NCI-H2171 treated with DMSO at 0.1 percent for 48 hours (cell line): ENCODE measurements around the gene PRSS2.
"Not testable (repeated sequence)": the region's sequence is repeated elsewhere in the genome, so short reads cannot be mapped to it uniquely, and the experiment has no call there.

Source experiments
- DNase-seq: peaks from one replicate; lab custom pipeline; 2025; lab: John Stamatoyannopoulos, UW

The PRSS2 gene

GRCh38 chr7:142759433-142759832 lies 11.3 kb upstream of the PRSS2 start:
- no peak for DNase-seq

DNA sequence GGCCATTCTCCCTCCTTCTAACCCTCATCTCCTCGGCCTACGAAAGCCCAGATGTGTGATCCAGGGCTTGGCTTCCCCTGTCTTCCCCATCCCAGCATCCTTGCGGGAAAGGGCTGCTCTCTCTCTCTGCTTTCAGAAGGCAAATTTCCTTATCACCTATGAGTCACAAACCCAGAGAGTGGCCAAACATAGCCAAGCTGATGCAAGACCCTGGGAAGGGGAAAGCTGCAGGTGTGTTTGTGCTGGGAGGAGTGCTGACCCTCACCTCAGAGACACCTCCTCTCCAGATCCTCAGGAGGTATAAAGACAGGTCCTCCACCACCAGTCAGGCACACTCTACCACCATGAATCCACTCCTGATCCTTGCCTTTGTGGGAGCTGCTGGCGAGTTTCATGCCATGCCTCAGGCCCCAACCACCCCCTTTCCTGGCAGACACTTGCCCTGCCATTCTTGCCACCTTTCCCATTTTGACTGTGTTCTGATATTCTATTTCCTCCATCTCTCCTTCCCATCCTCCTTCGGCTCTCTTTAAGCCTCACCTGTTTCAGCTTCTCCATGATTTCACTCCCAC lies 10.6 kb upstream of the PRSS2 start:
- DNase-seq, result no peak

GRCh38 chr7:142761606-142762005 lies 9.2 kb upstream of the PRSS2 start:
- DNase-seq, result not testable (repeated sequence)

- DNase-seq, result no peak
Measured at GRCh38 chr7:142762104-142762503, 8.7 kb upstream of the PRSS2 start.

- DNase-seq, result no peak
Measured at GRCh38 chr7:142767451-142767850, 3.3 kb upstream of the PRSS2 start.

GRCh38 chr7:142767861-142768260 lies 2.9 kb upstream of the PRSS2 start:
- no peak for DNase-seq

- DNase-seq, result not testable (repeated sequence)
Measured at GRCh38 chr7:142768885-142769284, 1.9 kb upstream of the PRSS2 start.

DNA sequence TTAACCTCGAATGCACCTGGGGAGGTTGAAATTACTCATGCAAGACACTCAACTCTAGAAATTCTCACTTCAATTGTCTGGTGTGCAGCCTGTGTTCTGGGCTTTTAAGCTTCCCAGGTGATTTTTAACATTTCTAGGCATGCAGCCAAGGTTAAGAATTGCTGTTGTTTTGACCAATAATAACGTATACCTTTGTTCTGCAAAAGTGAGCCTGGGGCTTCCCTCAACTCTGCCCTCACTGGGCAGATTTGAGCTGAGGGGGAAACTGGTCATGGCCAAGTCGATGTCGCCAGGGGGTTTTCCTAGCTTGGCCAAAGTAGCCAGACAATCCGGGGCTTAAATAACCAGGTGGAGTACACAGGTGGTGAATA lies 568 bp downstream of the PRSS2 start:
- DNase-seq, result peak; percentile 12

GRCh38 chr7:142772051-142772450 lies 1.3 kb downstream of the PRSS2 start:
- no peak for DNase-seq

DNA sequence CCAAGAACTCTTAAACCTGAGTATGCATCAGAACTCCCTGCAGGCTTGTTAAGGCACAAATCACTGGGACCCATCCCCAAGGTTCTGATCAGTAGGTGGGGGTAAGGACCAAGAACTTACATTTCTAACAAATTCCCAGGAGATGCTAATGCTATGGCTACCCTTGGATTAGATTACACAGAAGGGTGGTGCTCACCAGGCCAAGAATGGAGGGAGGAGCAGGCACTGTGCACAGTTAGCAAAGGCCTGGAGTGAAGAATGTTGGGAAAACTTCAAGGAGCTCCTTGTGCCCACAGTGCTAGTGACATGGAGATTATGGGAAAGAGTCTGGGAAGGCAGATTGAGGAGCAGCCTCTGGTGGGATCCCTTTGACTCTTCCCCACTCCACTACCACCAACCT lies 1.9 kb downstream of the PRSS2 start:
- no peak for DNase-seq

GRCh38 chr7:142773230-142773629 lies 2.5 kb downstream of the PRSS2 start:
- DNase-seq, result no peak

GRCh38 chr7:142773937-142774744 lies 3.4 kb downstream of the PRSS2 start:
- DNase-seq, result no peak

- DNase-seq, result no peak
Measured at GRCh38 chr7:142774826-142775225, 4.1 kb downstream of the PRSS2 start.

GRCh38 chr7:142775351-142776115 lies 4.8 kb downstream of the PRSS2 start:
- not testable (repeated sequence) for DNase-seq

GRCh38 chr7:142776206-142776844 lies 5.6 kb downstream of the PRSS2 start:
- DNase-seq, result no peak

DNA sequence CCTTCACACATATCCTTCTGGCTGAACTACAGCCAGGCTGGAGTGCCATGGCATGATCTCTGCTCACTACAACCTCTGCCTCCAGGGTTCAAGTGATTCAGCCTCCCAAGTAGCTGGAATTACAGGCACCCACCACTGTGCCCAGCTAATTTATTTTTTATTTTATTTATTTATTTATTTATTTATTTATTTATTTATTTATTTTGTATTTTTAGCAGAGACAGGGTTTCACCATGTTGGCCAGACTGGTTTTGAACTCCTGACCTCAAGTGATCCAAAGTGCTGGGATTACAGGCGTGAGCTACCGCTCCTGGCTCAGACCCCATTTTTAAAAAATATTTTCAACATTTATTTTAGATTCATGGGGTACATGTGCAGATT lies 6.1 kb downstream of the PRSS2 start:
- not testable (repeated sequence) for DNase-seq

GRCh38 chr7:142777318-142777717 lies 6.5 kb downstream of the PRSS2 start:
- DNase-seq, result no peak

GRCh38 chr7:142782922-142783900 lies 12.4 kb downstream of the PRSS2 start:
- peak; percentile 93 for DNase-seq

DNA sequence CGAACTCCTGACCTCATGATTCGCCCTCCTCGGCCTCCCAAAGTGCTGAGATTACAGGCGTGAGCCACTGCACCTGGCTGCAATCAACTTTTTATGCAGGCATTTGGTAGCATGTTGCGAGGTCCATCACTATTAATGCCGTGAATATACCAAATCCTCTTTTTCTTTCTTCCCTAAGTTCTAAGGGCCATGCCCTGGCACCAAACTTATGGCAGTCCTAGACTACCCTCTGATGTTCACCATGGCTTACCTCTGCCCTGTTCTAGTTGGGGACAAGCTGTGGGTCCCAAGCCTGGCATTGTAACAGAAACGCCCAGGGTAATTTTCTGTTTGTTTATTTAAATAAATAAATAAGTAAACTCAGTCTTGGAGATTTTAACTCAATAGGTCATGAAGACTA lies 13.3 kb downstream of the PRSS2 start:
- DNase-seq, result no peak

GRCh38 chr7:142784716-142785115 lies 13.9 kb downstream of the PRSS2 start:
- no peak for DNase-seq

DNA sequence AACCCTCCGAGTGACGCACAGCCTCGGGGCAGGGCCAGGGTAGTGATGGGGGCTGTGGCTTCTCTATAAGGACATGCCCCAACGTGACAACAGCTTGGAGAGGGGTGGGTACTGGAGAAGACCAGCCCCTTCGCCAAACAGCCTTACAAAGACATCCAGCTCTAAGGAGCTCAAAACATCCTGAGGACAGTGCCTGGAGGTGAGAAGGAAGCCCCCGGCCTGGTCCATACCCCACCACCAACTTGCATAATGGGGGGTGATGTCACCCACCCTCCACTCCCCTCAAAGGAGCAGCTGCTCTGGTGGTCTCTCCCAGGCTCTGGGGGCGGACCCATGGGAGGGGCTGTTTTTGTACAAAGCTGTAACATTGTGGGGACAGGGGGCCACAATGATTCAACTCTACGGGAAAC lies 15.1 kb downstream of the PRSS2 start:
- no peak for DNase-seq
